ENCODE data around the gene KNG1.
"Not testable (repeated sequence)": the region's sequence is repeated elsewhere in the genome, so short reads cannot be mapped to it uniquely, and the experiment has no call there.

The KNG1 gene

GRCh38 chr3:186717039-186717457 is at the start of gene KNG1:
Gene KNG1, plus strand, starts transcription at chr3:186717359. Its CDS starts 184 bp downstream, at chr3:186717543.
- DNase-seq = no peak

GRCh38 chr3:186668426-186668825 is 48.7 kb upstream of the KNG1 start:
- DNase-seq = no peak

GRCh38 chr3:186669378-186670084 is 47.6 kb upstream of the KNG1 start:
- DNase-seq = no peak

DNA sequence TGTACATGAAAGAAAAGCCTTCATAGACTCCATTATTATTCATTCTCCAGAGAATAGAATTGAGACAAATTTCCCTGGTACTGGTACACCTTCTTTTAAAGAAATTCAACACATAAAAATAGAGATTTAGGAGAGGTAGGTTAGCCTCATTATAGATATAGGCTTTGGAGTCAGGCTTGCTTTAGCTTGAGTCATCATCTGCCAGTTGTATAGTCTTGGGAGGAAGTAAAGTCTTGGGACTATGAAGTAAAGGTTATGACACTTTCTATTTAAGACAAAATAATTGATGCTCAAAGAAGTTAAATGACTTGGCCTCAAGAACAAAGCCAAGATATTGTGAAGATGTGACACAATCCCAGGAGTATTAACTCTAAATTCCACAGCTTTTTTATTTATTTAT is 47.0 kb upstream of the KNG1 start:
- DNase-seq = no peak

- no peak for DNase-seq
These were observed 46.1 kb upstream of the KNG1 start for GRCh38 chr3:186671051-186671450.

DNA sequence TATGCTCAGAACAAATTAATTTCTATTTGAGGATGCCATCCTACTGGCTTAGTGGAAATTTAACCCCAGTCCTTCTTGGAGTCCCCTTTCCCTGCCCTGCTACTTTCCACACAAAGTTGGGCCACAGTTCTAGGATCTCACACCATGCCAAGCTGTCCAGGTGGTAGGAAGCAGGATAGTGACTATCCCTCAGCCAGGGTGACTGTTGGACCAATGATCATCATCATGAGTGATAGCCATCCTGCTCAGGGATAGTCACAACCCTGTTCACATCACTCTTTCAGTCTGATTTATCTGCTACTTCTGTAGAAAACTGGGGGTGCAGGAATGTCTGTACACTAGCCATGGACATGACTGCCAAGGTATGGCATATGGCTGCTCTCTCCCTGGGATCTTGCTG is 38.6 kb upstream of the KNG1 start:
- no peak for DNase-seq

DNA sequence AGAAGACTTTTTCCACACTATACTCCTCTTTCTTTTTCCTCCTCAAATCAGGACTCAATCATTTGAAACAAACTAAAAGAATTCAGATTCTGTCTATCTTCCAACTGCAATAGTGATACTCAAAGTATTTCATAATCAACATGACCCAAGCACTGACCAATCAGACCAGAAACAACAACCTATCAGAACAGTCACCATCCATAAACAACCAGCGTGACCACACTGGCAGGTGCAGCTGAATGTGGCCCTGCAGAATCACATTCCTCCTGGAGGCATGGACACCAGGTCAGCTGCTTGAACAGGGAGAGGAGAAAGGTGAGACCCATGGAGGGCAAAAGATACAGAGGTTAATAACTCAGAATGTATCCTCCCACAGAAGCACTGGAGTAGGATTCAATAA is 38.0 kb upstream of the KNG1 start:
- DNase-seq = no peak

DNA sequence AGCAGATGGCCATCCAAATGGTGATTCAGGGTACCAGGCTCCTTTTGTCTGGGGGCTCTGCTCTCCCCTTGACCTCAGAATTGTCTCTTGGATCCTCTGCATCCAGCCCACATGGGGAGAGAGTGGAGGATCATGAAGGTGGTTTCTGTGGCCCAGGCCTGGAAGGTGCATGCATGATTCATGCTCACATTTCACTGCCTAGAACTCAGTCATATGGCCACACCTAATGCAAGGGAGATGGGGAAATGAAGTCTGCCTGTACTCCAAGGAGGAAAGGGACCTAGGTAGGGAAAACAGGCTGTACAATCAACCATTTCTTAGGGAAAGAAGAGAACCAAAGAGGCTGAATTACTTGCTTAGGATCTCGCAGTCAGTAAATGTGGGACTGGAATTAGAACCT is 36.3 kb upstream of the KNG1 start:
- no peak for DNase-seq

- no peak for DNase-seq
These were observed 34.3 kb upstream of the KNG1 start for GRCh38 chr3:186682812-186683211.

DNA sequence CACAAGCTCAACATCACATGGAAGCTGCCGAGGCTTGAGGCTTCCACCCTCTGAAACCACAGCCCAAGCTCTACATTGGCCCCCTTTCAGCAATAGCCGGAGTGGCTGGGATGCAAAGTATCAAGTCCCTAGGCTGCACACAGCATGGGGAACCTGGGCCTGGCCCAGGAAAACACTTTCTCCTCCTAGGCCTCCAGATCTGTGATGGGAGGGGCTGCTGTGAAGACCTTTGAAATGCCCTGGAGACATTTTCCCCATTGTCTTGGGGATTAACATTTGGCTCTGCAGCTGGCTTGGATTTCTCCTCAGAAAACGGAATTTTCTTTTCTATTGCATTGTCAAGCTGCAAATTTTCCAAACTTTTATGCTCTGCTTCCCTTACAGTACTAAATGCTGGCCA is 33.2 kb upstream of the KNG1 start:
- no peak for DNase-seq

DNA sequence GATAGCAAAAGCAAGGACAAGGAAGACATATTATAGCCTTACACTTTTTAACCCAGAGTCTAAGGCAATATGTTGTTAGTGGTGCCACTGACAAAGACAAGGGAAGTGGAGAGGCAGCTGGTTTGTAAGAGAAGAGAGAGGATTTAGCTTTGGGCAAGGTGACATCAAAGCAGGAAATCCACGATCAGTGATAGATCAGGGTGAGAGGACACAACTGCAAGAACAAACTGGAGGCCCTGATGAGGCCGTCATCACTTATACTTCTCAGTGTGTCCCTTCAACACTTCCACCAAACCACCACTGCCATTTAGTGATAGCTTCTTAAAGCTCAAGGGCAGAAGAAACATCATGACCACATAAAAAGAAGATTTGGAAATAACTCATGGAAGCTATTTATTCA is 30.7 kb upstream of the KNG1 start:
- DNase-seq = not testable (repeated sequence)

- DNase-seq = no peak
These were observed 30.0 kb upstream of the KNG1 start for GRCh38 chr3:186687120-186687651.

DNA sequence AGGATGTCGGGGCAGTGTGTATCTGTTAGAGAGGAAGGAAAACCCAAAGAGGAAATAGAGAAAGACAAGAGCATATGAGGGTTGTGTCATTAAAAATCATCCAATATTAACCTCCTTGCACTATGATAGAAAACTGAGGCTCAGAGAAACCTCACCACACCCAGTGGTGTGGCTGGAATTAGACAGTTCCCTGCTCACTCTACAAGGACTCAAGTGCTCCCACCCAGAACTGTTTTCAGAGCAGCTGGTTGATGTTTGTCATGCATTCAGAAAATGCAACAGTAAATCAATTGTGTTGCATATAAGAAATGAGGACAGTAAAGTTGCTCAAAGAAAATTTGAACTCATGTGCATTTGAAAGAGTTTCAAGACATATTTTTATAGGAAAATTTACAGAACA is 26.9 kb upstream of the KNG1 start:
- not testable (repeated sequence) for DNase-seq

DNA sequence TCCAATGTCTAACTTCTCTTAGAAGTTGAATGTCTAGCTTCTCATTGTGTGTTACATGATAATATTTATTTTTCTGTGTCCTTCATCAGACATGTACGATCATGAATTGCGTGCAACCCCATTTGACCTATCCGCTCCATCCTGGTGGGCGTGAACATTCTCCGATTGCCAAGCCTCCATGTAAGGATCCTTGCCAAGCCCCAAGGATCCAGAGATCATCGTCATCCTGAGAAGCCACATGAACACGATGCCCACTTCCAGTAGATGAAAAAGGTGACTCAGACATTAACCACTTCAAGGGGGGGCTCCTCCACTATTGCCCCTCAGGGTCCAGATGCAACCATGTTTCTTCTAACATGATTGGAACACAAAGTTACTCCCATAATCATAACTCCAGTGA is 25.5 kb upstream of the KNG1 start:
- DNase-seq = no peak

GRCh38 chr3:186693843-186694242 is 23.3 kb upstream of the KNG1 start:
- no peak for DNase-seq

DNA sequence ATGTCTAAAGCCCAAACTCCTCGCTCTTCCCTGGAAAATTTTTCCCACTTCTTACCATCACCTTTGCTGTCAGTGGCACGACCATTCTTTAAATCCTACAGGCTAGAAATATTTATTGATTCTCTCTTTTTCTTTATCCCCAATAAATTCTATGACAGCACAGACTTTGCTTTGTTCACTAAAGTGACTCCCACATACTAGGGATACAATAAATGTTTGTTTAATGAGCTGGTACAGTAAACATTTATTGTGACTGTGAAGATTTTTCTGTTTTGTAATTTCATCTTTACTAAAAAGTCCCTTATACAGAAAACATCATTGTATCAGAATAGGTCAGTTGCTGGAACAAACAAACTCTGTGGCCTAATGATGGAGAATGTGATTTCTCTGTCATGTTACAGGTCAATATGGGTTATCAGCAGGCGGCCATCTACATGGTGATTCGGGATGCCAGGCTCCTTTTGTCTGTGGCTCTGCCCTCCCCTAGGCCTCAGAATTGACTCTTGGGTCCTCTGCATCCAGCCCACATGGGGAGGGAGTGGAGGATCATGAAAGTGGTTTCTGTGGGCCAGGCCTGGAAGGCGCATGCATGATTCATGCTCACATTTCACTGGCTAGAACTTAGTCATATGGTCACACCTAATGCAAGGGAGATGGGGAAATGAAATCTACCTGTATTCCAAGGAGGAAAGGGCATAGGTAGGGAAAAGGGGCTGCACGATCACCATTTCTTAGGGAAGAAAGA is 22.7 kb upstream of the KNG1 start:
- DNase-seq = no peak

- no peak for DNase-seq
These were observed 20.6 kb upstream of the KNG1 start for GRCh38 chr3:186696522-186696921.

DNA sequence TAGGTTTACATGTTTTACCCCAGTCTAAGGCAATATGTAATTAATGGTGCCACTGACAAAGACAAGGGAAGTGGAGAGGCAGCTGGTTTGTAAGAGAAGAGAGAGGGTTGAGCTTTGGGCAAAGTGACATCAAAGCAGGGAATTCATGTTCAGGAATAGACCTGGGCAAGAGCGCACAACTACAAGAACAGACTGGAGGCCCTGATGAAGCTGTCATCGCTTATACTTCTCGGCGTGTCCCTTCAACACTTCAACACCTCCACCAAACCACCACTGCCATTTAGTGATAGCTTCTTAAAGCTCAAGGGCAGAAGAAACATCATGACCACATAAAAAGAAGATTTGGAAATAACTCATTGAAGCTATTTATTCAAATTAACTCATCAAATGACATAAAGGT is 19.6 kb upstream of the KNG1 start:
- no peak for DNase-seq

DNA sequence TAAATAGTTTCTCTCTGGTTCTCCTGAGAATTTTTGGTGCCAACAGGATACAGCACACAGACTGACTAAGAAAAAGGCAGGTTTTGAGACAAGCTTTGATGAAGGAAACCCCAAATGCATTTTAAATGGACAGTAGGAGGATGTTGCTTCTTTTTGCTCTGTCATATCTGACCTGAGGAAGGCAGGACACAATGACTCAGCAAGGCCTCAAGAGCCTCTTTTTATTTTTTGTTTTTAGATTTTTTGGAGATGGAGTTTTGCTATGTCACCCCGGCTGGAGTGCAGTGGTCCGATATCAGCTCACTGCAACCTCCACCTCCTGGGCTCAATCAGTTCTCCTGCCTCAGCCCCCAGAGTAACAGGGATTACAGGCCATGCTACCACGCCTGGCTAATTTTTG is 16.9 kb upstream of the KNG1 start:
- DNase-seq = no peak

DNA sequence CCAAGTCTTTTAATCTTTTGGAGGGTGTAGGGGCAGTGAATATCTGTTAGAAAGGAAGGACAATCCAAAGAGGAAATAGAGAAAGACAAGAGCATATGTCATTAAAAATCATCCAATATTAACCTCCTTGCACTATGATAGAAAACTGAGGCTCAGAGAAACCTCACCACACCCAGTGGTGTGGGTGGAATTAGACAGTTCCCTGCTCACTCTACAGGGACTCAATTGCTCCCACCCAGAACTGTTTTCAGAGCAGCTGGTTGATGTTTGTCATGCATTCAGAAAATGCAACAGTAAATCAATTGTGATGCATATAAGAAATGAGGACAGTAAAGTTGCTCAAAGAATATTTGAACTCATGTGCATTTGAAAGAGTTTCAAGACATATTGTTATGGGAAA is 14.7 kb upstream of the KNG1 start:
- not testable (repeated sequence) for DNase-seq

DNA sequence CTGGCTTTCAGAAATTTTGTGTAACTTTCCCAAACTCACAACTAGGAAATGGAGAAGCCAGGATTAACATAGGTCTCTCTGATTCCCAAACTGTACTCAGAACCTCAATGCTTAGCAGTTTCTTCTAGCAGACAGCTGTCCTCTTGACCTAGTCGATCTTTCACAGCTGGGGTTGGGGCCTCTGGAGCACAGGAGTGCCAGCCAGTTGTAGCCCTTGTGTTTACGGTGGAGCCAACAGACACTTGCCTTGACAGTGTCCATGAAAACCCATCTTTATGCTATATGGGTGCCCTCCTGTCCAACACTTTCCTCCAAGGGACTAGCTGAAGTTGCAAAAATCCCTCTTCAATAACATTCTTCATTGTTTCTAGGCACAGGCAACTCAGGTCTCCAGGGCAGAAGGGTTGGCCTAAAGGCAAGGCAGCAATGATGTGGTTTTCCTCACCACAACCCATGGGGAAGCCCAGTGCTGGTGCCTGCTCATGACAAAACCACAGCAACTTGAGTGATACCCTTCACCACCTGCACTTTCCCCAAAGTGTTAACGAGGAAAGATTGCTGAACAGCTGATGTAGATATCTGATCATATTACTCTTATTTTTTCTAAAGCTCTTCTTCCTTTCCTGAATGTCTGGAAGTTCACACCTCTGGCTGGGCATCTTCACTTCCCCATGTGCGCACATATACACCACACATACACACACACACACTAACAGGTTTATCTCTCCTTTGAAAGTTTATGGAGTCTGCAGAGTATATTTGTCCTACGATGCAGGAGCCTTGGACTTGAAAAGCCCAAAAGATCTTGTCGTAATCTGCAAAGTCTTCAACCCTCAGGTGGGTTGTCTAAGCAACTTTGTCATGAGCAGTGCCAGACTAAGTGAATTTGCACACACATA is 11.0 kb upstream of the KNG1 start:
- DNase-seq = no peak

DNA sequence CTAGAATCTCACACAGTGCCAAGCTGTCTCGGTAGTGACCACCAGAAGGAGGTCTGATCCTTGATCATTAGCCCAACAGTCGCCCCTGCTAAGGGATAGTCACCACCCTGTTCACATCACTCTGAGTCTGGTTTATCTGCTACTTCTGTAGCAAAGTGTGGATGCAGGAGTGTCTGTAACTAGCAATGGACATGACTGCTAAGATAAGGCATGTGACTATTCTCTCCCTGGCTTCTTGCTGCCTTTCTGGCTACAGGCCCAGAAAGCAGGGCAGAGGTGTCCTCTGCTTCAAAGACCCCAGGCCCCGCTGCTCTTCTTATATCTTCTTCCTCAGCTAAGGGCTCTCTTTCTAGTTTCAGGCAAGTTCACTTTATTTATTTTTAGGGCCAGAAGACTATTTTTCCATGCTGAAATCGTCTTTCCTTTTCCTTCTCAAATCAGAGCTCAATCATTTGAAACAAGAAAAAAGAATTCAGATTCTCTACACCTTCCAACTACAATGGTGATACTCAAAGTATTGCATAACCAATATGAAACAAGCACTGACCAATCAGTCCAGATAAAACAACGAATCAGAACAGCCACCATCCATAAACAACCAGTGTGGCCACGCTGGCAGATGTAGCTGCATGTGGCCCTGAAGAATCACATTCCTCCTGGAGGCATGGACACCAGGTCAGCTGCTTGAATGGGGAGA is 8.0 kb upstream of the KNG1 start:
- no peak for DNase-seq

DNA sequence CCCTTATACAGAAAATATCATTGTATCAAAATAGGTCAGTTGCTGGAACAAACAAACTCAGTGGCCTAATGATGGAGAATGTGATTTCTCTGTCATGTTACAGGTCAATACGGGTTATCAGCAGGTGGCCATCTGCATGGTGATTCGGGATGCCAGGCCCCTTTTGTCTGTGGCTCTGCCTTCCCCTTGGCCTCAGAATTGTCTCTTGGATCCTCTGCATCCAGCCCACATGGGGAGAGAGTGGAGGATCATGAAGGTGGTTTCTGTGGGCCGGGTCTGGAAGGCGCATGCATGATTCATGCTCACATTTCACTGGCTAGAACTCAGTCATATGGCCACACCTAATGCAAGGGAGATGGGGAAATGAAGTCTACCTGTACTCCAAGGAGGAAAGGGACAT is 6.5 kb upstream of the KNG1 start:
- DNase-seq = not testable (repeated sequence)

Measured in NCI-H526 treated with DMSO at 0.1 percent for 48 hours (cell line).